CD14-positive monocyte (primary cell): ENCODE data around the gene KHDC4. TPM values are rescaled to one million over a fixed set of nuclear protein-coding genes. Genes with fewer than 3 reads are reported as not detected.

Experiments
- DNase-seq, 3 donors: peaks; one replicate each; pipeline ENCODE4 v3.0.0-alpha.2; 2011 to 2022
- H2AFZ ChIP-seq: 2 replicates; pipeline ENCODE4 v1.6.0; 2012; ENCODE audit warnings: mild to moderate bottlenecking, low read depth, low read length, inconsistent platforms; ENCODE audit not compliant: insufficient read depth, poor library complexity, severe bottlenecking
- H3K27ac ChIP-seq, 2 donors: 1 replicate in 1 of 2; 2 replicates in 1 of 2; pipeline ENCODE4 v1.5.1; 2012 to 2013; ENCODE audit warnings: low read length in 2 of 2, control low read depth in 1 of 2, inconsistent platforms in 1 of 2, low read depth in 1 of 2, mild to moderate bottlenecking in 1 of 2
- H3K27me3 ChIP-seq, 2 donors: one replicate each; pipeline versions ENCODE4 v1.6.0 to v1.6.1; 2011 to 2013; ENCODE audit warnings: low read length in 2 of 2; ENCODE audit not compliant: control insufficient read depth in 2 of 2, insufficient read depth in 2 of 2
- H3K36me3 ChIP-seq, 2 donors: replicated peaks in 1 of 2; 1 replicate in 1 of 2; 2 replicates in 1 of 2; pipeline versions ENCODE4 v1.5.1 to v1.6.1; 2012 to 2013; ENCODE audit warnings: low read length in 2 of 2, control low read depth in 1 of 2, inconsistent platforms in 1 of 2, mild to moderate bottlenecking in 1 of 2; ENCODE audit not compliant: insufficient read depth in 2 of 2, control insufficient read depth in 1 of 2
- H3K4me1 ChIP-seq, 2 donors: 1 replicate in 1 of 2; 2 replicates in 1 of 2; pipeline versions ENCODE4 v1.5.1 to v1.6.1; 2012 to 2013; ENCODE audit warnings: low read length in 2 of 2, control low read depth in 1 of 2, inconsistent platforms in 1 of 2, mild to moderate bottlenecking in 1 of 2, moderate library complexity in 1 of 2; ENCODE audit not compliant: insufficient read depth in 2 of 2, control insufficient read depth in 1 of 2
- H3K4me2 ChIP-seq: replicated peaks from 2 replicates; pipeline ENCODE3; 2012; ENCODE audit warnings: low read length, moderate library complexity, mild to moderate bottlenecking; ENCODE audit not compliant: poor library complexity, severe bottlenecking; ENCODE audit errors: extremely low read depth
- H3K4me3 ChIP-seq, 3 experiments: fragments of 200-600 bp in 1 of 3; sonication (generic) in 1 of 3; replicated peaks in 1 of 3; 1 replicate in 2 of 3; 2 replicates in 1 of 3; pipeline ENCODE4 v1.5.1; 2011 to 2013; ENCODE audit warnings: low read length in 3 of 3, mild to moderate bottlenecking in 3 of 3, control low read depth in 2 of 3, low read depth in 2 of 3, inconsistent platforms in 1 of 3, moderate library complexity in 1 of 3
- H3K79me2 ChIP-seq: 2 replicates; pipeline ENCODE4 v1.6.0; 2012; ENCODE audit warnings: mild to moderate bottlenecking, control low read depth, inconsistent platforms, low read length, moderate library complexity; ENCODE audit not compliant: insufficient read depth
- H3K9ac ChIP-seq: 2 replicates; pipeline ENCODE4 v1.6.0; 2017; ENCODE audit warnings: low read length, mild to moderate bottlenecking; ENCODE audit not compliant: insufficient read depth, poor library complexity, severe bottlenecking
- H3K9me3 ChIP-seq, 2 donors: replicated peaks in 1 of 2; 1 replicate in 1 of 2; 2 replicates in 1 of 2; pipeline versions ENCODE4 v1.5.1 to v1.6.1; 2012 to 2013; ENCODE audit warnings: low read length in 2 of 2, control low read depth in 1 of 2; ENCODE audit not compliant: control insufficient read depth in 1 of 2, insufficient read depth in 1 of 2
- H4K20me1 ChIP-seq: 2 replicates; pipeline ENCODE4 v1.6.0; 2012; ENCODE audit warnings: mild to moderate bottlenecking, low read length, control low read depth, moderate library complexity; ENCODE audit not compliant: insufficient read depth
- H3K27ac Mint-ChIP-seq, 7 donors: one replicate each; pipeline ENCODE4 v1.8.0; 2020; ENCODE audit warnings: mild to moderate bottlenecking in 7 of 7, mixed read lengths in 7 of 7, moderate library complexity in 6 of 7, inconsistent platforms in 2 of 7
- H3K27me3 Mint-ChIP-seq, 3 donors: one replicate each; pipeline ENCODE4 v1.8.0; 2021 to 2022; ENCODE audit warnings: low read depth in 3 of 3, mild to moderate bottlenecking in 3 of 3, mixed read lengths in 3 of 3, moderate library complexity in 3 of 3, inconsistent platforms in 1 of 3
- H3K36me3 Mint-ChIP-seq, 2 donors: one replicate each; pipeline ENCODE4 v1.8.0; 2020; ENCODE audit warnings: mixed read lengths in 2 of 2, inconsistent platforms in 1 of 2, mild to moderate bottlenecking in 1 of 2
- H3K4me1 Mint-ChIP-seq: one replicate; pipeline ENCODE4 v1.8.0; 2020; ENCODE audit warnings: mild to moderate bottlenecking, mixed read lengths
- H3K4me3 Mint-ChIP-seq, 2 donors: one replicate each; pipeline ENCODE4 v1.8.0; 2020; ENCODE audit warnings: mild to moderate bottlenecking in 2 of 2, mixed read lengths in 2 of 2, moderate library complexity in 1 of 2
- H3K9me3 Mint-ChIP-seq, 7 donors: one replicate each; pipeline ENCODE4 v1.8.0; 2020 to 2022; ENCODE audit warnings: mixed read lengths in 7 of 7, mild to moderate bottlenecking in 6 of 7, moderate library complexity in 6 of 7, inconsistent platforms in 2 of 7
- WGBS: methylation state at CpG from one replicate; pipeline ENCODE4 v1.1.5; 2013; ENCODE audit warnings: missing lambda C conversion rate; ENCODE audit not compliant: insufficient coverage; 5-methylcytosine and 5-hydroxymethylcytosine counted together
- intact Hi-C, 2 donors: fragments of 100-400 bp; cut with micrococcal nuclease; formaldehyde crosslinking; loops; one replicate each; pipeline versions ENCODE4 v1.15.0 to v1.15.1; 2023
- polyA plus RNA-seq, 3 donors: library from polyadenylated mRNA; depleted of rRNA in 1 of 3; unstranded in 2 of 3; stranded (reverse) in 1 of 3; fragments of 300-500 nt in 2 of 3; fragments of >200 nt in 1 of 3; fragmentation: Illumina TruSeq in 2 of 3; gene quantifications; 1 replicate in 2 of 3; 2 replicates in 1 of 3; pipeline ENCODE4 v1.2.3, GENCODE V29; 2012 to 2021
- TF ChIP-seq, protein P1 (sequence below): fragments of 200-600 bp; IDR thresholded peaks from one replicate; pipeline ENCODE4 v1.8.0; 2022; ENCODE audit warnings: antibody characterized with exemption, mild to moderate bottlenecking

KHDC4 gene
- polyA plus RNA-seq, 3 donors = 3.4 to 22.0 (median 3.5) TPM

DNA sequence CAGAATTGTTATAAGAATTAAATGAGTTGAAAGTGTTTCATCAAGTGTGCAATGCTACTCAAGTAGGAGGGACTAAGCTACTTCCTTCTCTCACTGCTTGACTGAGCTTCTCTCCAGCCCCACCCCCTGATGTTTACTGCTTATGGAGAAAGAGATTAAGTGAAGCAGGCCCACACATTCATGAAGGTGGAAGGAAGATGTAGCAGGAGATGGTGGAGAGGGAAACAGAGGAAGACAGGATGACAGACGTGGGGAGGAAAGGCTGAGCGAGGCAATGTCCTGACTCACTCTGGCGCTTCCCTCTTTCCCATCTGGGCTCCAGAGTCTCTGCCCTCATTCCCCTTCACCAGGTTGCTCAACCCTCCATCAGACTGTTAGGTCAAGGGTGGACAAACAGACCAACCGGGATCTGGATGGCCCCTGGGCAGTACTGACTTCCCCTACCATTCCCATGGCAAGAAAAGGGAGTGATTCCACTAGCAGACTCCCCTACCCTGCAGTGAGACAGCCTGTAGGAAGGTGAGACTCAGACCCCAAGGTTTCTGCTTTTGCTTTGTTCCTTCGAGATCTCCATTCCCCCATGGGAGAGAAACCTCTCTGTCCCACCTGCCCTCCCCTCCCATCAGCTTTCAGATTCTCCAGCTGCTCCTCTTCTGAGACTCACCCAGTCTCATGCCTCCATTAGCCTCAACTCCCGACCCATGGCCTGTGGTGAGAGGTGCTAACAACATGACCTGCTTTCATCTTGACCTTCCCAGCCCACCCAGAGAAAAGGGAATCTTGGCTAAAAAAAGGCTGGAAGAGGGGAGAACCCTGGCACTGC, 47.3 kb upstream of the KHDC4 start:
- Histone ChIP-seq H3K4me2 (peak overlapping the region; percentile 96), H3K27me3 (no peaks in the 10 kb centered on the region), H3K79me2 (peaks cover 70% of the 10 kb centered on the region), H3K4me1 (peaks cover 52 to 64% of the 10 kb centered on the region in 2 donors), H3K4me3 (peak overlapping the region in 1 of 3 experiments; percentile 94), H3K36me3 (no peaks in the 10 kb centered on the region), H3K9me3 (no peaks in the 10 kb centered on the region), H3K27ac (peak overlapping the region; percentile 55 to 97), H3K9ac (no peak overlapping the region), H2AFZ (no peak overlapping the region), H4K20me1 (peaks cover 26% of the 10 kb centered on the region)
- WGBS = 25% methylated on average over 3 of the region's 6 CpGs
- Mint-ChIP-seq H3K36me3 (peaks cover 13 to 30% of the 10 kb centered on the region in 2 donors), H3K9me3 (peaks cover 0 to 2% (median 0%) of the 10 kb centered on the region in 7 donors), H3K27me3 (peaks cover 0 to 3% (median 2%) of the 10 kb centered on the region in 3 donors), H3K4me3 (peak overlapping the region; percentile 62 to 67), H3K27ac (peak overlapping the region; percentile 79 to 99 (median 95)), H3K4me1 (peaks cover 51% of the 10 kb centered on the region)
- intact Hi-C loops = no loop called here
- peak; percentile 56 to 74 (median 68) for DNase-seq
- TF ChIP-seq, protein P1, sequence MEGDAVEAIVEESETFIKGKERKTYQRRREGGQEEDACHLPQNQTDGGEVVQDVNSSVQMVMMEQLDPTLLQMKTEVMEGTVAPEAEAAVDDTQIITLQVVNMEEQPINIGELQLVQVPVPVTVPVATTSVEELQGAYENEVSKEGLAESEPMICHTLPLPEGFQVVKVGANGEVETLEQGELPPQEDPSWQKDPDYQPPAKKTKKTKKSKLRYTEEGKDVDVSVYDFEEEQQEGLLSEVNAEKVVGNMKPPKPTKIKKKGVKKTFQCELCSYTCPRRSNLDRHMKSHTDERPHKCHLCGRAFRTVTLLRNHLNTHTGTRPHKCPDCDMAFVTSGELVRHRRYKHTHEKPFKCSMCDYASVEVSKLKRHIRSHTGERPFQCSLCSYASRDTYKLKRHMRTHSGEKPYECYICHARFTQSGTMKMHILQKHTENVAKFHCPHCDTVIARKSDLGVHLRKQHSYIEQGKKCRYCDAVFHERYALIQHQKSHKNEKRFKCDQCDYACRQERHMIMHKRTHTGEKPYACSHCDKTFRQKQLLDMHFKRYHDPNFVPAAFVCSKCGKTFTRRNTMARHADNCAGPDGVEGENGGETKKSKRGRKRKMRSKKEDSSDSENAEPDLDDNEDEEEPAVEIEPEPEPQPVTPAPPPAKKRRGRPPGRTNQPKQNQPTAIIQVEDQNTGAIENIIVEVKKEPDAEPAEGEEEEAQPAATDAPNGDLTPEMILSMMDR = no peak

DNA sequence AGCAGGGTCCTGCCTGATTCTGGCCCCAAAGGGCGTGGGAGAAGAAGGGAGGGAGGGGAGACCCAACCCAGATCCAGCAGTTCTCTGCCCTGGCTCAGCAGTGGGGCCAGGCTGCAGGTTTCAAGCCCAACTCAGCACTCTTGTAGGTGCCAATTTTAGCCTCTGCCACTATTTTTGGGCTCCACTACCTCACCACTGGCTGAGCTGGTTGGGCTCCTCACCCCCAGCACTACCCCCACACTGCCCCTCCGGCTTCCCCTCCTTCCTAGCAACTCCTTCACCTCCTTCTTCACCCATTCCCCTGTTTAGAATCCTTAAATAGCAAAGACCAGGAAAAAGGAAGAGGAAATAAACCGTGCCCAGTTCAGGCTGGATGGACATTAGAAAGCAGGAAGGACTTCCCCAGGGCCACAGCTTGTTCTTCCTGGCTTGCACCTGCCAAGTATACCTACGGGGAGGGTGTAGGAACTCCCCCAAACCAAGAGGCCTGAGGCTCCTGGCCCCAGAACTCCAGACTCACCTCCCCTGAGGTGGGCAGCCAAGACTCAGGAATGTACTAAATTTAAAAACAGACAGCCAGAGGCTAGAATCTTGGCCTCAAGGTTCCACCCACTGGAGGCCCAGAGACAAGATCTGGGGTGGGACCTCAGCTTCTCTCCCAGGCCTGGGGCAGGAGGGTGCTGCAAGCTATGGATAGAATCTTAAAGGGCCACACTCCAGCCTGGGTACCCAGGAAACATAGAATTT, 45.6 kb upstream of the KHDC4 start:
- peaks cover 0 to 2% (median 0%) of the 10 kb centered on the region in 7 donors for H3K9me3 Mint-ChIP-seq
- Histone ChIP-seq H3K36me3 (peaks cover 0 to under 1% of the 10 kb centered on the region in 2 donors), H4K20me1 (peaks cover 43% of the 10 kb centered on the region), H3K4me1 (peaks cover 64 to 81% of the 10 kb centered on the region in 2 donors), H3K9ac (peak overlapping the region; percentile 99), H3K27me3 (no peaks in the 10 kb centered on the region), H3K4me3 (peak overlapping the region; percentile 93 to 96 (median 94)), H3K9me3 (no peaks in the 10 kb centered on the region), H3K79me2 (peaks cover 88% of the 10 kb centered on the region), H3K4me2 (peak overlapping the region; percentile 96), H3K27ac (peak overlapping the region; percentile 81 to 97), H2AFZ (no peak overlapping the region)
- DNase-seq = peak in 2 of 3 donors; percentile 48 to 57
- peaks cover 17 to 39% of the 10 kb centered on the region in 2 donors for H3K36me3 Mint-ChIP-seq
- H3K27me3 Mint-ChIP-seq = peaks cover 0 to 4% (median 3%) of the 10 kb centered on the region in 3 donors
- TF ChIP-seq, protein P1 = no peak
- H3K4me3 Mint-ChIP-seq = peak overlapping the region; percentile 96 to 98
- peaks cover 64% of the 10 kb centered on the region for H3K4me1 Mint-ChIP-seq
- WGBS = 0% methylated on average over 3 of the region's 4 CpGs
- intact Hi-C loops = loop anchor here in 1 of 2 donors (1.0 kb wide), 1 partner anchor 10 kb away; no protein-coding TSS in a partner anchor
- H3K27ac Mint-ChIP-seq = peak overlapping the region; percentile 91 to 99 (median 96)
